Endodermal cell (in vitro differentiated cells): ENCODE data around the gene SGF29. TPM values are rescaled to one million over a fixed set of nuclear protein-coding genes. Genes with fewer than 3 reads are reported as not detected.

Experiments
- DNase-seq: peaks from one replicate; pipeline ENCODE4 v3.0.0-alpha.2; 2017
- H3K27ac ChIP-seq: 2 replicates; pipeline ENCODE4 v1.5.1; 2013; ENCODE audit warnings: mild to moderate bottlenecking, low read depth, low read length, moderate library complexity
- H3K27me3 ChIP-seq: 2 replicates; pipeline ENCODE4 v1.6.1; 2013; ENCODE audit warnings: mild to moderate bottlenecking, low read length, moderate library complexity; ENCODE audit not compliant: insufficient read depth, control insufficient read depth, poor library complexity, severe bottlenecking
- H3K36me3 ChIP-seq: 2 replicates; pipeline ENCODE4 v1.7.0; 2013; ENCODE audit warnings: mild to moderate bottlenecking, low read length, moderate library complexity; ENCODE audit not compliant: control insufficient read depth, insufficient read depth
- H3K4me1 ChIP-seq: one replicate; pipeline ENCODE4 v1.7.0; 2013; ENCODE audit warnings: low read length; ENCODE audit not compliant: control insufficient read depth, insufficient read depth
- H3K4me3 ChIP-seq: 2 replicates; pipeline ENCODE4 v1.5.1; 2013; ENCODE audit warnings: mild to moderate bottlenecking, low read length, moderate library complexity
- H3K9ac ChIP-seq: 2 replicates; pipeline ENCODE4 v1.6.1; 2013; ENCODE audit warnings: mild to moderate bottlenecking, low read length, moderate library complexity; ENCODE audit not compliant: poor library complexity, severe bottlenecking; ENCODE audit errors: extremely low read depth
- H3K9me3 ChIP-seq: 2 replicates; pipeline ENCODE4 v1.6.1; 2013; ENCODE audit warnings: mild to moderate bottlenecking, low read length, moderate library complexity; ENCODE audit not compliant: control insufficient read depth
- H3K27ac Mint-ChIP-seq: 2 replicates; pipeline ENCODE4 v1.8.0; 2020; ENCODE audit warnings: mixed read lengths
- H3K27me3 Mint-ChIP-seq: 2 replicates; pipeline ENCODE4 v1.8.0; 2021; ENCODE audit warnings: mild to moderate bottlenecking, mixed read lengths; ENCODE audit not compliant: insufficient read depth
- H3K36me3 Mint-ChIP-seq: 2 replicates; pipeline ENCODE4 v1.8.0; 2020; ENCODE audit warnings: low read depth, mixed read lengths
- H3K4me1 Mint-ChIP-seq: 2 replicates; pipeline ENCODE4 v1.8.0; 2020; ENCODE audit warnings: mixed read lengths
- H3K4me3 Mint-ChIP-seq: 2 replicates; pipeline ENCODE4 v1.8.0; 2020; ENCODE audit warnings: mild to moderate bottlenecking, moderate library complexity, mixed read lengths
- H3K9me3 Mint-ChIP-seq: 2 replicates; pipeline ENCODE4 v1.8.0; 2020; ENCODE audit warnings: mild to moderate bottlenecking, mixed read lengths
- CTCF ChIP-seq: fragments of 200-600 bp; sonication (generic); conservative IDR thresholded peaks from 2 replicates; pipeline ENCODE4 v1.5.0; 2021; ENCODE audit warnings: antibody characterized with exemption, mild to moderate bottlenecking
- WGBS, 2 experiments: methylation state at CpG; one replicate each; pipeline versions ENCODE4 v1.1.5 to v1.1.7; 2013; ENCODE audit warnings: missing lambda C conversion rate in 2 of 2, mixed read lengths in 1 of 2; ENCODE audit not compliant: insufficient coverage in 1 of 2, insufficient read length in 1 of 2; 5-methylcytosine and 5-hydroxymethylcytosine counted together
- total RNA-seq, 2 donors: library from RNA; stranded (reverse); fragmentation: NEBNext Ultra II Directional in 1 of 2; extraction: Animal tissue kit (Norgen Biotek cat#: 25700) in 1 of 2; gene quantifications; 2 replicates in 1 of 2; 3 replicates in 1 of 2; pipeline ENCODE4 v1.2.1, GENCODE V29; 2021

SGF29 gene
- total RNA-seq, 2 donors from 2014 or later, result 16.5 to 18.9 TPM

DNA sequence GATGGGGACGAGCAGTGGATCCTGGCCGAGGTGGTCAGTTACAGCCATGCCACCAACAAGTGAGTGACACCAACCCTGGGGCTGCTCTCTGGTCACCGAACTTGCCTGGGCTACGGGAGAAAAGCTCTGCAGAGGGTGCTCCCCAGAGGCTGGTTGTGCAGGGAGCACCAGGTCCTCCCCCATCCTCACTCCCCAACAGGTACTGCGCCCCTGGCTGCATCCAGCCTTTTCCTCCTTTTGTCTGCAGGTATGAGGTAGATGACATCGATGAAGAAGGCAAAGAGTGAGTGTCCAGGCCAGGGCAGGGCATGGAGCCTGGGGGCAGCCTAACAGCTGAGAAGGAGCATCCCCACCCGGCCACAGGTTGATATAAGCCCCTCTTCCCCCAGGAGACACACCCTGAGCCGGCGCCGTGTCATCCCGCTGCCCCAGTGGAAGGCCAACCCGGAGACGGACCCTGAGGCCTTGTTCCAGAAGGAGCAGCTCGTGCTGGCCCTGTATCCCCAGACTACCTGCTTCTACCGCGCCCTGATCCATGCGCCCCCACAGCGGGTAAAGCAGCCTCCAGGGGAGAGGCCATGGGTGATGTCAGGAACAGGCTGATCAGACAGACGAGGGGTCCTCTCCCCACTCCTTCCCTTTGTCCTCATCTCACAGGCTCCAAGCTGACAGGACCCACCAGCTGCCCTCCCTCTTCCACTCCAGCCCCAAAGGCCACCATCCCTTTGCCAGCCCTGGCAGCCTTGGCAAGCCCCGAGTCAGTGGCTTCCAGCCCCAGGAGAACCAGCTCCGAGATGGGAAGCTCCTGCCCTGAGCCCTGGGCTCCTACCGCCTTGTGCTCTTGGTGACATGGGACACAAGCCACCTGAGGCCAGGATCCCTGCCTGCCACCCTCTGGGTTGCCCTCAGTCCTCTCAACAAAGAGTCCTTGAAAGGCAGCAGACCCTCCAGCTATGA, 36.9 kb downstream of the SGF29 start:
- H3K27me3 Mint-ChIP-seq, result no peaks in the 10 kb centered on the region
- no peak for DNase-seq
- WGBS, 2 experiments, result 94 to 95% methylated on average over 11 to 22 of the region's 22 CpGs
- no peaks in the 10 kb centered on the region for H3K9me3 ChIP-seq
- H3K4me3 Mint-ChIP-seq, result no peak overlapping the region
- peaks cover 7% of the 10 kb centered on the region for H3K36me3 ChIP-seq
- H3K9ac ChIP-seq, result no peak overlapping the region
- H3K4me3 ChIP-seq, result no peak overlapping the region
- no peak for TF ChIP-seq CTCF
- H3K4me1 ChIP-seq, result no peaks in the 10 kb centered on the region
- H3K36me3 Mint-ChIP-seq, result peaks cover 38% of the 10 kb centered on the region
- H3K4me1 Mint-ChIP-seq, result no peaks in the 10 kb centered on the region
- H3K9me3 Mint-ChIP-seq, result no peaks in the 10 kb centered on the region
- no peak overlapping the region for H3K27ac ChIP-seq
- no peaks in the 10 kb centered on the region for H3K27me3 ChIP-seq
- peak overlapping the region; percentile 26 for H3K27ac Mint-ChIP-seq

- Mint-ChIP-seq H3K27me3 (no peaks in the 10 kb centered on the region), H3K36me3 (peaks cover 35% of the 10 kb centered on the region), H3K9me3 (no peaks in the 10 kb centered on the region), H3K4me1 (peaks cover 2% of the 10 kb centered on the region), H3K4me3 (no peak overlapping the region), H3K27ac (no peak overlapping the region)
- Histone ChIP-seq H3K4me1 (no peaks in the 10 kb centered on the region), H3K27ac (no peak overlapping the region), H3K9me3 (no peaks in the 10 kb centered on the region), H3K4me3 (no peak overlapping the region), H3K36me3 (peaks cover 7% of the 10 kb centered on the region), H3K9ac (no peak overlapping the region), H3K27me3 (no peaks in the 10 kb centered on the region)
- DNase-seq, result no peak
- TF ChIP-seq CTCF, result no peak
- WGBS, 2 experiments, result 94 to 96% methylated on average over 6 of the region's 6 CpGs
Observed at GRCh38 chr16:28591355-28591754, 37.6 kb downstream of the SGF29 start.

DNA sequence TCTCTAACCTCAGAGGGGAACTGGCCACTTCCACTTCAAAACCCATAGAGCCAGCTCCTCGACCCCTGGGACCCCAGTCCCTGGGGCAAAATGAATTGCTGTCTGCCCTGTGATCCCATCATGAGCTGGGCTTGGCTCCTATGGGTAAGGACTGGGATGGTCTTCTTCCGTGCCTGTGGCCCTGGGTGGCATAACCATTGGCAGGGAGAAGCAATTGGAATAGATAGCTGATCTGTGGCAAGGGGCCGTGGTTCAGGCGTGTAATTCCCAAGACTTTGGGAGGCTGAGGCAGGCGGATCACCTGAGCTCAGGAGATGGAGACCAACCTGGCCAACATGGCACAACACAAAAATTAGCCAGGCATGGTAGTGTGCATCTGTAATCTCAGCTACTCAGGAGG, 38.8 kb downstream of the SGF29 start:
- Mint-ChIP-seq H3K27me3 (no peaks in the 10 kb centered on the region), H3K36me3 (peaks cover 24% of the 10 kb centered on the region), H3K9me3 (no peaks in the 10 kb centered on the region), H3K27ac (no peak overlapping the region), H3K4me1 (peaks cover 11% of the 10 kb centered on the region), H3K4me3 (no peak overlapping the region)
- no peak overlapping the region for H3K27ac ChIP-seq
- 90 to 92% methylated on average over 5 of the region's 5 CpGs for WGBS, 2 experiments
- no peak overlapping the region for H3K9ac ChIP-seq
- DNase-seq, result no peak
- H3K9me3 ChIP-seq, result no peaks in the 10 kb centered on the region
- H3K4me1 ChIP-seq, result peaks cover under 1% of the 10 kb centered on the region
- H3K4me3 ChIP-seq, result no peak overlapping the region
- H3K27me3 ChIP-seq, result no peaks in the 10 kb centered on the region
- peaks cover 7% of the 10 kb centered on the region for H3K36me3 ChIP-seq
- TF ChIP-seq CTCF, result no peak
